MG63 (cell line): Measurements from ENCODE around the gene SHROOM3. TPM values are rescaled to one million over a fixed set of nuclear protein-coding genes. Genes with fewer than 3 reads are reported as not detected.
"Not testable (repeated sequence)": the region's sequence is repeated elsewhere in the genome, so short reads cannot be mapped to it uniquely, and the experiment has no call there.

Source experiments
- DNase-seq: peaks from one replicate; pipeline ENCODE4 v3.0.0-alpha.2; 2020
- H3K27me3 ChIP-seq: fragments of 250-450 bp; sonication (Bioruptor Pico); 2 replicates; pipeline ENCODE4 v1.5.1; 2020; ENCODE audit warnings: mild to moderate bottlenecking, moderate library complexity
- H3K36me3 ChIP-seq: fragments of 250-450 bp; sonication (Bioruptor Pico); 2 replicates; pipeline ENCODE4 v1.5.1; 2020; ENCODE audit warnings: mild to moderate bottlenecking, moderate library complexity
- H3K4me3 ChIP-seq: fragments of 250-450 bp; sonication (Bioruptor Pico); 2 replicates; pipeline ENCODE4 v1.5.1; 2020; ENCODE audit warnings: mild to moderate bottlenecking, moderate library complexity
- H3K9me3 ChIP-seq: fragments of 250-450 bp; sonication (Bioruptor Pico); 2 replicates; pipeline ENCODE4 v1.5.1; 2020; ENCODE audit warnings: mild to moderate bottlenecking, moderate library complexity
- total RNA-seq: library from RNA; depleted of rRNA; stranded (reverse); fragments of >200 nt; shearing (Covaris generic); gene quantifications from 2 replicates; pipeline ENCODE4 v1.2.3, GENCODE V29; 2014; ENCODE audit warnings: low replicate concordance; rRNA removed

SHROOM3 gene
- 6.6 and 10.0 TPM in 2 replicates for total RNA-seq

DNA sequence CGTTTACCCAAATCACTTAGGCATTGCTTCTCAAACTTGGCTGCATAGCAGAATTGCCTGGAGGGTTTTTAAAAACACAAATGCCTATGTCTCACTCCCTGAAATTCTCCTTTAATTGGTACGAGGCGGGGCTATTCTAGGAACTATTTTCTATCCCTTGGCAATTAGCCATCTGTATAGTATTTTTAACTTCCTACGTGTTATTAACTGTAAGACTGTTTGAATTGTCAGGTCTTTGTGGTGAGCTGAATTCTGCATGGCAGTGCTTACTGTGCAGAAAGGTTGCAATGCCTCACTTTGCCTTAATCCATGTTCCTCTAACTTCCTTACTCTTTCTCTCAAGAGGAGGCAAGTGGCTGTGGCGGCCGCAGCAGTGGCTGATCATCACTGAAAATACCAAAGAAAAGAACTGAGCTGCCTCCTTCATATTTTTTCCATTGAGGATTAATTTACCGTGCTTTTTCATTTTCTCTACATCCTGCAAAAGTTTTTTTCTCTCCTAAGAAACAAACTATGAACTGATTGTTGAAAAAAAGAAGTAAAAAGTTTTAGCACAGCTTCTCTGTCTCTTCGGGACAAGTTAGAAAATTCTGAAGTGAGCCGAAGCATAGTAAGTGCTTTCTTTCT, at the start of gene SHROOM3:
TSS of gene SHROOM3 (plus strand) at position 329 of the 627 bp plus-strand sequence. CDS start 824 bp downstream, outside the sequence.
- Histone ChIP-seq H3K36me3 (no peaks in the 10 kb centered on the region), H3K27me3 (no peaks in the 10 kb centered on the region), H3K4me3 (peak within 1 kb of the TSS; percentile 5; the same call in 1 of the 2 replicates), H3K9me3 (no peaks in the 10 kb centered on the region)
- no peak for DNase-seq

DNA sequence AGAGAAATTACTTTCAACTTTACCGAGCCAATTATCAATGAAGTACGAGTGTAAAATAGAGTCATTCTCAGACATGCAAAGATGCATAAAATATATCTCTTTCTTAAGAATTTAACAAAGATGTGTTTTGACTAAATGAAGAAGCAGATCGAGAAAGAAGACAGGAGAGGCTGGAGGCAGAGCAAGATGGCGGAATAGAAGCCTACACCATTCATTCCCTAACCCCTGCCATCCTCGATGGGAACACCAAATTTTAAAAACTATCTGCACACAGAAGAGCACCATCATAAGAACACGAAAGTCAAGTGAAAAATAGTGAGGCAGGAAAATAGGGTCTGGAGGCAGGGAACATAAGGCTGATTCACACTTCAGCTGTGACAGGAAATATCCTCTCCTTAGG, 49.1 kb upstream of the SHROOM3 start:
- no peaks in the 10 kb centered on the region for H3K27me3 ChIP-seq
- H3K36me3 ChIP-seq = no peaks in the 10 kb centered on the region
- H3K4me3 ChIP-seq = no peak overlapping the region
- peaks cover 5% of the 10 kb centered on the region; the same call in 1 of the 2 replicates for H3K9me3 ChIP-seq
- DNase-seq = no peak

DNA sequence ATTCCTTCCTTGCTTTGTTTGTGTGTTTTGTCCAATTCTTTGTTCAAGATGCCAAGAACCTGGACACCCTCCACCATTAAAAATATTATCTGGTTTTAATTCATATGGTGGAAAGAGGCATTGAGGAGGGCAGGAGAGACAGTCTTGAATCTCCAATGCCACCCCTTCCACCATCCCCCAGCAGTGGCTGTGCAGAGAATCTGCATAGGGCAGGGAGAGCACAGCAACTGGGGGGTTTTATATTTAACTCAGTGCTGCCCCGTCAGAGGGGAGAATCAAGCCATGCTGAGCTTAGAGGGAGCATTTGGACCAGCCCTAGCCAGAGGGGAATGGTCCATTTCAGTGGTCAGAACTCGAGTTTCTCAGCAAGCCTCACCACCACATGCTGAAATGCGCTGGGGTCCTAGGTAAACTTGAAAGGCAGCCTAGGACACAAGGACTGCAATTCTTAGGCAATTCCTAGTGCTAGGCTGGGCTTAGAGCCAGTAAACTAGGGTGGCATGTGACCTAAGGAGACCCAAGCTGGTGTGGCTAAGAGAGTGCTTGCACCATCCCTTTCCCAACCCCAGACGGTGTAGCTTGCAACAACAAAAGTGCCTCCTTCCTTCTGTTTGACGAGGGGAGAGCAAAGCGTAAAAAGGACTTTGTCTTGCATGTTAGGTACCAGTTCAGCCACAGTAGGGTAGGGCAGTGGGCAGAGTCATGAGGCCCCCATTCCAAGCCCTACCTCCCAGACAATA, 48.3 kb upstream of the SHROOM3 start:
- no peaks in the 10 kb centered on the region for H3K27me3 ChIP-seq
- DNase-seq = no peak
- H3K36me3 ChIP-seq = no peaks in the 10 kb centered on the region
- no peak overlapping the region for H3K4me3 ChIP-seq
- peaks cover 5% of the 10 kb centered on the region; the same call in 1 of the 2 replicates for H3K9me3 ChIP-seq

DNA sequence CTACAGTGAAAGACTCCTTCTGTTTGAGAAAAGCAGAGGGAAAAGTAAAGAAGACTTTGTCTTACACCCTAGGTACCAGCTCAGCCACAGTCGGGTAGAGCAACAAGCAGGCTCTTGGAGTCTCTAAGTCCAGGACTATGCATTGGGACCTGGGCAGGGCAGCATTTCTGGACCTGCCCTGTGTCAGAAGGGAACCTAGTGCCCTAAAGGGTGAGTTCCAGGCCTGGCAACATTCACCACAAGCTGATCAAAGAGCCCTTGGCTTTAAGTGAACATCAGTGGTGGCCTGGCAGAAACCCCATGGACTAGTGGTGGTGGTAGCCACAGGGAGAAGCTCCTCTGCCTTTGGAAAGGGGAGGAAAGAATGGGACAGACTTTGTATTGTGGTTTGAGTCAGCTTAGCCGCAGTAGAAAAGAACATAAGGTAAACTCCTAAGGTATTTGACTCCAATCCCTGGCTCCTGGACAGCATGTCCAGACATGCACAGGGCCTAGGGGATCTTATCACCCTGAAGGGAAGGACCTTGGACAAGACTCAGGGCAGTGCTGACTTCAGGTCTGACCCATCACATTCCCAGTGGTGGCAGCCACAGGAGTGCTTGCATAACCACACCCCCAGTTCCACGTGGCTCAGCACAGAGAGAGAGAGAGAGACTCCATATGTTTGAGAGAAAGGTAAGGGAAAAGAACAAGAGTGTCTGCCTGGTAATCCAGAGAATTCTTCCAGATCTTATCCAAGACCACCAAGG, 46.7 kb upstream of the SHROOM3 start:
- no peak for DNase-seq
- no peaks in the 10 kb centered on the region for H3K36me3 ChIP-seq
- no peaks in the 10 kb centered on the region for H3K27me3 ChIP-seq
- no peak overlapping the region for H3K4me3 ChIP-seq
- peaks cover 5% of the 10 kb centered on the region; the same call in 1 of the 2 replicates for H3K9me3 ChIP-seq

DNA sequence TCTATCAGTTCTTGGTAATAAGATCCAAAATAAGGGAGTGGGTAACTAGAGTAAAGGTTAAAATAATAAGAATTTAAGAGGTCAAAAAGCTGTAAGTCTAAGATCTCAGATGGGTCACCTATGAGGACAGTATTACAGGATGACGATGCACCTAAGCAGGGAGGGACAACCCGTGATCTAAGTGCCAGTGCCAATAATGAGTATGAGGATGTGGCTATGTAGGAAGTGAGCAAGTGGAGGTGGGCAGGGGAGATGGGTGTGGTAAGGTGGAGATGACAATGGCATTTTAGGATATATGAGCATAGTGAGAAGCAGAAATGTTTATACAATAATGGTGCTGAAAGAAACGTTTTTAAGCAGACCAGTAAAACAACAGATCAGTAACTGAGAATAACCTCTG, 33.4 kb upstream of the SHROOM3 start:
- DNase-seq = no peak
- Histone ChIP-seq H3K9me3 (no peaks in the 10 kb centered on the region), H3K4me3 (no peak overlapping the region), H3K27me3 (peaks cover 5% of the 10 kb centered on the region; the same call in 1 of the 2 replicates), H3K36me3 (no peaks in the 10 kb centered on the region)

DNA sequence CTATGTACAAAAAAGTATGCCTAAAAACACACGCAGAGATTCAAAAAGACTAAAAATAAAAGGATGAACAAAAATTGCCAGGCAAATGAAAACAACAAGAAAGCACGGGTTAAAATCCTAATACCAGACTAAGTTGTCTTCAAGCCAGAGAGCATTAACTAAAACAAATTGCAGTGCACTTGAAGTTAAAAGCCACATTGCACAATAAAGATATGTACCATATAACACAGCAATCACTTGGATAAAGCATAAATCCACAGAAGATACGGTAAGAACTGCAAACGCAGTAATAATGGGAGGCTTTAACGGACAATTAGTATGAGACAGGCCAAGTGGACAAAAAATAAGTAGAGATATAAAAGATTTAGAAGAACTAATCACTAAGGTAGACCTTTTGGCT, 28.9 kb upstream of the SHROOM3 start:
- Histone ChIP-seq H3K27me3 (peaks cover 2% of the 10 kb centered on the region; the same call in 1 of the 2 replicates), H3K4me3 (no peak overlapping the region), H3K9me3 (no peaks in the 10 kb centered on the region), H3K36me3 (no peaks in the 10 kb centered on the region)
- no peak for DNase-seq

DNA sequence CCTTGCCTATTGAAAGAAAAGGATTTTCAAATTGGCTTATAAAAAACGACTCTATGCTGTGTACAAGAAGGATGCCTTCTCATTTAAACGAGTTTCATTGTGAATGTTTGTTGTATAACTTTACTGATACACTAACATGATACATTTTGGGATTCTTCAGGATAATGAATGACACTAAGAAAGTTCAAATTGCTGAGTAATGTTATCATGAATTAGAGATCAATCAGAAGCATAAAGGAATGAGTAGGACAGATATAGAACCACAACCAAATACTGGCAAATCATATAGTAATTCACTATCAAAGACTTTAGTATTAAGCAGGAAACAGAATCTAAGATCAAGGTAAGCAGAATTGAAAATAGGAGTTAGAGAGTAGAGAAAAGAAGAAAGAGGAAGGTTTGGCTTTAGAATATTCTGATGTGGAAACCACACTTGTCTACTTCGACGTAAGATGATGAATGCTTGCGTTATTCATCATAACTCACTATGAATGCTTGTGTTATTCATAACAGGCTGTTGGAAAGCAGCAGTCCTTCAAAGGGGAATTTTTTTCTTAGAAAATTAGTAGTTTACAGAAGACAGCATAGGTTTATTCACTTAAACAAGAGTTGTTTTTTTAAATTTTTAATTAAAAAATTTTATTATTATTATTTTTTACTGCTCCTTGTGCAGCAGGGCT, 27.4 kb upstream of the SHROOM3 start:
- H3K9me3 ChIP-seq = no peaks in the 10 kb centered on the region
- H3K4me3 ChIP-seq = no peak overlapping the region
- no peak for DNase-seq
- H3K36me3 ChIP-seq = no peaks in the 10 kb centered on the region
- H3K27me3 ChIP-seq = peaks cover 2% of the 10 kb centered on the region; the same call in 1 of the 2 replicates

DNA sequence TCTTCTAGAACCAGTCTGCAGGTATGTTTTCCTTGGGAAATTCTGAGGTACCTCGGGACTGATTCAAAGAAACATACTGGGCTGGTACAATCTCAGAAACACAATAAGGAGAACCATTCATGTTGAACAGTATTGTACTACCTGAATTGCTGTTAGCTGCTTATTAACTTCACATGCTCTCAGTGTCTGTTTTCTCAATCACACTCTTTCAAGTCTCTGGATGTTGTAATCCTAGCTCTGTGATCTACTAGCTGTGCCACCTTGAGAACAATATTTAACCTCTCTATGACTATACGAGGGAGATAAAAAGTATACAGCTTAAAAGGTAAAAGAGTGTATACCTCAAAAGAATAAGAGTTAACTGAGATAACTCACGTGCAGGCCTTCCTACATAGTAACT, 24.4 kb upstream of the SHROOM3 start:
- H3K4me3 ChIP-seq = no peak overlapping the region
- no peaks in the 10 kb centered on the region for H3K9me3 ChIP-seq
- DNase-seq = no peak
- peaks cover 2% of the 10 kb centered on the region; the same call in 1 of the 2 replicates for H3K27me3 ChIP-seq
- H3K36me3 ChIP-seq = no peaks in the 10 kb centered on the region

DNA sequence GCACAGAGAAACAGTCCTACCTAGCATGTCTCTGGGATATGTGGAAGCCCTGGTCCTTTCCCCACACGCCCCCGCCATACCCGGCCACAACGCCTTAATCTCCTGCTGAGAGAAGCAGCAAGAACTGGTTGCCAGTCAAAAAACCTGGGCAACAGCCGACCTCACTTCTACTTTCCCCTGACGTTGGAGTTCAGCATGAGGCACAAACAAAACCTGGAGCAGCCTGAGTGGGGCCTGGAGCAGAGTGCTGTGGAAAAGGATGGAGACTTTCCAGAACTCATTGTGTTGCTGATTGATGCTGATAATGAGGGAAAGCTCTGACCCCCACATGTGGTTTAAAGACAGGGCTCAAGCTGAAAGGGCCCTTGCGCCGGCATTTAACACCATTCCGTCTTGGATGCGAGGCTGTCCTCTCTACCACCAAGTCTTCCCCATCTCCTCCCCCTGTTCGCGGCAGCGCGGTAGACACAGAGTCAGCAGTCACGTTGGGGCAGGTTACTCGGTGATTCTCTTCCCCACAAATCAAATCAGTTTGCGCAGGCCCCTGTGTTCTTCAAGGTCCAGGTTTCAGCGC, 14.8 kb upstream of the SHROOM3 start:
- no peaks in the 10 kb centered on the region for H3K27me3 ChIP-seq
- no peak overlapping the region for H3K4me3 ChIP-seq
- DNase-seq = no peak
- no peaks in the 10 kb centered on the region for H3K36me3 ChIP-seq
- H3K9me3 ChIP-seq = no peaks in the 10 kb centered on the region

DNA sequence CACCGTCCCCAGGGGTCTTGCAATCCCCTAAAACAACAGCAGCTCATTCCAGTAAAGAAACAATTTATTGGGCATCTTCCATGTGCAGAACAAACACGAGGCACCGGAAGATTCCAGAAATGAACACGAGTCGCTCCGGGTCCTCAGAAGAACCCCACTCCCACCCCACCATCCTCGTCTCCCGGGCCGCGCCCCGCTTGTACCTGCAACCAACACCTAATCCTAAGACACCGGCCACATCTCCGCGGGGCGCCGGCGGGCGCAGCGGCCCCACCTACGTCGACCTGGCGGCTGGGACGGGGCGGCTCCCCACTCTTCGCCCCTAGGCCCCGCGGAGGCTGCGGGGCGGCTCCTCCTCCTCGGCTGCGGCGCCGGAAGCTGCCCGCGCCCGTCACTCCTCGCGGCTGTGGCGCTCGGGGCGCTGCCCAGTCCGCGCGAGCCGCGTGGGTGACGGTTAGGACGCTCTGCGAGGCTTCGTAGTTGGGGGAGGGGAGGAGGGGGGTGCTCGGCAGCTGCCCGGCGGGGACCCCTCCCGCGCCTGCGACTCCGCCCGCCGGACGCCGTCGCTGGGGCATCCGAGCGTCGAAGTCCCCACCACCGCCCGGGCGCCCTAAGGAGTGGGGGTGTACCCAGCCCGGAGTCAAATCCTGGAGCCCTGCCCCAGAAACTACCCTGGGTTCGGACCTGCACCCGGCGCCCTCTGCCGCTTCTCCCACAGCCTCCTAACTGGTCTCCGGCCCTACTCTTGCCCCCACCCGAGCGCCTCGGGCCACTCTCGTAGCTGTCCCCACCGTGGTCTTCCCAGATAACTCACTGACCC, 14.1 kb upstream of the SHROOM3 start, which contains the start of gene CCDC158:
TSS of gene CCDC158 (minus strand) at position 380 of the 820 bp plus-strand sequence. CDS start 17,934 bp downstream, outside the sequence.
- H3K9me3 ChIP-seq = no peaks in the 10 kb centered on the region
- no peaks in the 10 kb centered on the region for H3K27me3 ChIP-seq
- peak within 1 kb of the TSS; percentile 43 for H3K4me3 ChIP-seq
- DNase-seq = peak; percentile 30
- no peaks in the 10 kb centered on the region for H3K36me3 ChIP-seq

DNA sequence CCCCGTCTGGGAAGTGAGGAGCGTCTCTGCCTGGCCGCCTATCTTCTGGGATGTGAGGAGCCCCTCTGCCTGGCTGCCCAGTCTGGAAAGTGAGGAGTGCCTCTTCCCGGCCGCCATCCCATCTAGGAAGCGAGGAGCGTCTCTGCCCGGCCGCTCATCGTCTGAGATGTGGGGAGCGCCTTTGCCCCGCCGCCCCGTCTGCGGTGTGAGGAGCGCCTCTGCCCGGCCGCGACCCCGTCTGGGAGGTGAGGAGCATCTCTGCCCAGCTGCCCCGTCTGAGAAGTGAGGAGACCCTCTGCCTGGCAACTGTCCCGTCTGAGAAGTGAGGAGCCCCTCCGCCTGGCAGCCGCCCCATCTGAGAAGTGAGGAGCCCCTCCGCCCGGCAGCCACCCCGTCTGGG, 11.9 kb upstream of the SHROOM3 start:
- H3K36me3 ChIP-seq, H3K27me3 ChIP-seq, H3K4me3 ChIP-seq, DNase-seq, H3K9me3 ChIP-seq: not testable (repeated sequence)

DNA sequence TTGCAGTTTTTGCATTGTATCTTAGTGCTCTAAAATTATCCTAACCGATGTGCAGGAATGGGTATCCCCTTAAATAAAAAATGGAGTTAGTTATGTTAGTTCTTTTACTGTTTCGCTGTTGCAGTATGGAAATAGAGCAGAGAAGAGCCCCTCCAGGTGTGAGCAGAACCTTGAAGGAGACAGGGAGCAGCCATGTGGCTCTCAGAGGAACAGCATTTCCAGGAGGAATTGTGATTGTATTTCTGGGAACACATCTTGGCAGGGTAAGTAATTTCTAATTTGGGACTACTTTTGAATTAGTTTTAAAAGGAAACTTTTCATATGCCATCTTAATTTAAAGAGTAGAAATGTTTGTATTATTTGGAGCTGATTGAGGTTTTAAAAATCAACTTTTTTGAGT, 8.8 kb upstream of the SHROOM3 start:
- no peak overlapping the region for H3K4me3 ChIP-seq
- no peaks in the 10 kb centered on the region for H3K36me3 ChIP-seq
- no peaks in the 10 kb centered on the region for H3K27me3 ChIP-seq
- no peaks in the 10 kb centered on the region for H3K9me3 ChIP-seq
- no peak for DNase-seq

DNA sequence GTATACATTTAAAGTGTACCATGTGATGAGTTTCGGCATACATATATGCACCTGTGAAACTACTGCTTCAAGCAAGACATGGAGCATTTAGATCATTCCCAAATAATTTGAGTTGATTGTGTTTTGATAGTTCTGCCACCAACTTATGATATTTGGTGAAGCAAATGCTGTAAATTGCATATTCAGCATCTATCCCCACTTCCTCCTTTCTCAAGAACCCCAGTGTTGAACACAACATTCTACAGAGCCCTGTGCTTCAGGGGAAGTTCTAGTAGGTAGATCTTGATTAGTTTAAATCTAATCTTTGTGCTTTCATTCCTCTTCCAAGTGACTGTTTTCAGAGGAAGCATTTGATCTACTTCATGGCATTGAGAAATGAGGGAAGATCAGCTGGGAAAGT, 5.4 kb upstream of the SHROOM3 start:
- Histone ChIP-seq H3K9me3 (no peaks in the 10 kb centered on the region), H3K4me3 (no peak overlapping the region)
- DNase-seq = no peak

DNA sequence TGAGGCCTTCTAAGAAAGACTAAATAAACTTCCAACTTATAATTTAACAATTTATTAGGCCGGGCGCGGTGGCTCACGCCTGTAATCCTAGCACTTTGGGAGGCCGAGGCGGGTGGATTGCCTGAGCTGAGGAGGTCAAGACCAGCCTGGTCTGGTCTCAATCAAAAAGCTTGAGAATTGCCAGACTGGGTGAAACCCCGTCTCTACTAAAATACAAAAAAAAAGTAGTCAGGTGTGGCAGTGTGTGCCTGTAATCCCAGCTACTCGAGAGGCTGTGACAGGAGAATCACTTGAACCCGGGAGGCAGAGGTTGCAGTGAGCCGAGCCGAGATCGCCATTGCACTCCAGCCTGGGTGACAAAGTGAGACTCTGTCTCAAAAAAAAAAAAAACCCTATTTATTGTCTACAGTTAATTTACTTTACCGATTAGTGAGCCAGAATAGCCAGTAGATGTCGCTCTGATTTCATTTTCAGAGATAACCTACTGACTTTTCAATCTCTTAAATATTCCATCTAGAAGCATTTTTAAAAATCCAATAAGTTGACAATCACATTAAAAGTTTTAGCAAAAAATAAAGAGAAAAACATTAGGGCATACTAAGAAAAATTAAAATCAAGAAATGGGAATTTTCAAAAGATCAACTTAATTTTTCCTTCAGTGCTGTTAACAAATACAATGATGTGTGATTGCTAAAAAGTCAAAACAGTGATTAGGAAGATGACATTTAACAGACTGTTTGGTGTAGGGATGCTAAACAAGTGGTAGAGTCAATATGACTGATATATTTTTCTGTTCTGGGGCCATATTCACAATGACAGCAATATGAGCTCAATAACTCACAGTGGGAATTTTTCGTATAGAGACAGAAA, 4.3 kb upstream of the SHROOM3 start:
- Histone ChIP-seq H3K4me3 (no peak overlapping the region), H3K9me3 (no peaks in the 10 kb centered on the region), H3K36me3 (no peaks in the 10 kb centered on the region), H3K27me3 (no peaks in the 10 kb centered on the region)
- no peak for DNase-seq

More for the DNA sequence above, 5.4 kb upstream of the SHROOM3 start:
- Histone ChIP-seq H3K27me3 (no peaks in the 10 kb centered on the region), H3K36me3 (no peaks in the 10 kb centered on the region)
